AG04450 (cell line): ENCODE measurements around the gene FRMD7. TPM values are rescaled to one million over a fixed set of nuclear protein-coding genes. Genes with fewer than 3 reads are reported as not detected.
"Not testable (repeated sequence)": the region's sequence is repeated elsewhere in the genome, so short reads cannot be mapped to it uniquely, and the experiment has no call there.

Experiments
- CTCF ChIA-PET: fragments of 300-600, 350-600 bp; formaldehyde crosslinking; extraction: SDS; loops from one replicate; lab custom pipeline; 2022; ENCODE audit warnings: antibody characterized with exemption, inconsistent platforms; lab: Charles Lee
- POLR2A ChIA-PET: fragments of 350-600 bp; formaldehyde crosslinking; extraction: SDS; loops from one replicate; lab custom pipeline; 2021; ENCODE audit warnings: antibody characterized with exemption, inconsistent platforms; lab: Yijun Ruan, JAX
- DNase-seq: peaks from one replicate; pipeline ENCODE4 v3.0.0-alpha.2; 2011; ENCODE audit warnings: low read depth, low spot score
- H3K27ac ChIP-seq: one replicate; pipeline ENCODE4 v1.5.1; 2012; ENCODE audit warnings: low read depth, low read length, control low read depth
- H3K27me3 ChIP-seq: one replicate; pipeline ENCODE4 v1.6.0; 2012; ENCODE audit warnings: low read length; ENCODE audit not compliant: control insufficient read depth, insufficient read depth
- H3K4me3 ChIP-seq: 2 replicates; pipeline ENCODE4 v1.5.1; 2011; ENCODE audit warnings: mild to moderate bottlenecking, low read depth, low read length, control low read depth
- H3K9me3 ChIP-seq: 2 replicates; pipeline ENCODE4 v1.5.1; 2012; ENCODE audit warnings: low read length; ENCODE audit not compliant: control insufficient read depth, insufficient read depth
- CTCF ChIP-seq: IDR thresholded peaks from 2 replicates; pipeline ENCODE4 v1.5.1; 2011; ENCODE audit warnings: low read depth, low read length, control low read depth, inconsistent platforms
- polyA plus RNA-seq: library from polyadenylated mRNA; depleted of rRNA; stranded (reverse); fragments of >200 nt; gene quantifications from 2 replicates; pipeline ENCODE4 v1.2.3, GENCODE V29; 2011

The FRMD7 gene
- polyA plus RNA-seq, 1 experiment = not detected

- POLR2A ChIA-PET = no interaction called here
- DNase-seq = no peak
- CTCF ChIA-PET = no interaction called here
These were observed 37.8 kb upstream of the FRMD7 start for GRCh38 chrX:132165651-132166050.

GRCh38 chrX:132165005-132165404 lies 37.2 kb upstream of the FRMD7 start:
- H3K9me3 ChIP-seq = no peaks in the 10 kb centered on the region
- POLR2A ChIA-PET = no interaction called here
- no peak for TF ChIP-seq CTCF
- no peak overlapping the region for H3K4me3 ChIP-seq
- CTCF ChIA-PET = no interaction called here
- no peak overlapping the region for H3K27ac ChIP-seq
- DNase-seq = no peak
- H3K27me3 ChIP-seq = no peaks in the 10 kb centered on the region

More at GRCh38 chrX:132165651-132166050, 37.8 kb upstream of the FRMD7 start:
- no peaks in the 10 kb centered on the region for H3K27me3 ChIP-seq
- no peak overlapping the region for H3K27ac ChIP-seq
- no peaks in the 10 kb centered on the region for H3K9me3 ChIP-seq
- TF ChIP-seq CTCF = no peak
- H3K4me3 ChIP-seq = no peak overlapping the region

- POLR2A ChIA-PET, H3K4me3 ChIP-seq, DNase-seq, H3K9me3 ChIP-seq, H3K27ac ChIP-seq, CTCF ChIA-PET, H3K27me3 ChIP-seq: not testable (repeated sequence)
These were observed 35.3 kb upstream of the FRMD7 start for GRCh38 chrX:132163094-132163493.

GRCh38 chrX:132153166-132153565 lies 25.3 kb upstream of the FRMD7 start:
- CTCF ChIA-PET = no interaction called here
- POLR2A ChIA-PET = no interaction called here
- Histone ChIP-seq H3K27me3 (no peaks in the 10 kb centered on the region), H3K27ac (no peak overlapping the region), H3K9me3 (no peaks in the 10 kb centered on the region), H3K4me3 (no peak overlapping the region)
- no peak for TF ChIP-seq CTCF
- no peak for DNase-seq

- Histone ChIP-seq H3K27me3 (no peaks in the 10 kb centered on the region), H3K27ac (no peak overlapping the region), H3K9me3 (no peaks in the 10 kb centered on the region), H3K4me3 (no peak overlapping the region)
- POLR2A ChIA-PET = no interaction called here
- DNase-seq = no peak
- CTCF ChIA-PET = no interaction called here
- no peak for TF ChIP-seq CTCF
These were observed 18.6 kb upstream of the FRMD7 start for GRCh38 chrX:132146456-132146855.

GRCh38 chrX:132144061-132144460 lies 16.2 kb upstream of the FRMD7 start:
- TF ChIP-seq CTCF = no peak
- no peak overlapping the region for H3K4me3 ChIP-seq
- no peaks in the 10 kb centered on the region for H3K9me3 ChIP-seq
- DNase-seq = no peak
- CTCF ChIA-PET = no interaction called here
- H3K27me3 ChIP-seq = no peaks in the 10 kb centered on the region
- H3K27ac ChIP-seq = no peak overlapping the region
- POLR2A ChIA-PET = no interaction called here
